K562 (cell line): Measurements from ENCODE around the gene RIPOR1. TPM values are rescaled to one million over a fixed set of nuclear protein-coding genes. Genes with fewer than 3 reads are reported as not detected.
A peak's percentile ranks its signal among the peaks of the same experiment; 100 is the strongest.

Source experiments
- ATAC-seq: fragments of 200-7000 bp; cut with Tn5 transposase; 3 replicates; pipeline ENCODE4 v1.9.1; 2020; ENCODE audit warnings: moderate library complexity
- BruUV-seq: library from RNA; stranded (reverse); fragments of 400-500 nt; replicated peaks from 2 replicates; lab custom pipeline; 2021; lab: Mats Ljungman, UMichigan
- CTCF ChIA-PET: fragments of 300-600 bp; formaldehyde crosslinking; extraction: SDS; loops from one replicate; lab custom pipeline; 2021; ENCODE audit warnings: low intra/inter-chr PET ratio; lab: Yijun Ruan, JAX
- POLR2A ChIA-PET: fragments of 300-600, 350-650 bp; sonication (Branson Sonifier 250); formaldehyde crosslinking; extraction: SDS; loops from one replicate; lab custom pipeline; 2021; ENCODE audit warnings: antibody characterized with exemption, inconsistent platforms; lab: Yijun Ruan, JAX
- DNase-seq, 4 experiments: peaks; one replicate each; pipeline versions ENCODE4 v3.0.0 to v3.0.0-alpha.2; 2011 to 2018; ENCODE audit warnings: low spot score in 3 of 4, mixed read lengths in 3 of 4; ENCODE audit errors: extremely low read depth in 1 of 4
- FAIRE-seq: peaks from 2 replicates; lab custom pipeline; 2011; peaks lifted over from hg19 to GRCh38; lab: Jason Lieb, UNC
- H2AFZ ChIP-seq: 2 replicates; pipeline ENCODE4 v1.6.0; 2011; ENCODE audit warnings: low read depth, low read length, control low read depth, inconsistent platforms
- H3K27ac ChIP-seq: fragments of 200-600 bp; 3 replicates; pipeline ENCODE4 v1.8.0; 2011; ENCODE audit warnings: low read depth, mild to moderate bottlenecking, control low read depth, inconsistent platforms, low read length, moderate library complexity, mixed read lengths; ENCODE audit errors: extremely low read depth
- H3K27me3 ChIP-seq, 2 experiments: fragments of 300-600 bp in 1 of 2; 2 replicates in 1 of 2; 3 replicates in 1 of 2; pipeline versions ENCODE4 v1.6.0 to v1.8.0; 2011; ENCODE audit warnings: inconsistent platforms in 2 of 2, low read length in 2 of 2, mild to moderate bottlenecking in 1 of 2, mixed read lengths in 1 of 2, moderate library complexity in 1 of 2; ENCODE audit not compliant: control insufficient read depth in 2 of 2, insufficient read depth in 2 of 2
- H3K36me3 ChIP-seq: fragments of 300-600 bp; 3 replicates; pipeline ENCODE4 v1.8.0; 2011; ENCODE audit warnings: mild to moderate bottlenecking, low read length, inconsistent platforms; ENCODE audit not compliant: control insufficient read depth, insufficient read depth
- H3K4me1 ChIP-seq, 2 experiments: fragments of 200-600 bp in 1 of 2; replicated peaks in 1 of 2; 2 replicates in 1 of 2; 3 replicates in 1 of 2; pipeline versions ENCODE4 v1.5.1 to v1.8.0; 2011; ENCODE audit warnings: inconsistent platforms in 2 of 2, low read length in 2 of 2, mild to moderate bottlenecking in 1 of 2, mixed read lengths in 1 of 2, moderate library complexity in 1 of 2; ENCODE audit not compliant: control insufficient read depth in 2 of 2, insufficient read depth in 2 of 2
- H3K4me2 ChIP-seq: 2 replicates; pipeline ENCODE4 v1.6.1; 2011; ENCODE audit warnings: low read length, control low read depth, inconsistent platforms, mixed read lengths; ENCODE audit not compliant: insufficient read depth
- H3K4me3 ChIP-seq: fragments of 200-600 bp; sonication (generic), shearing (Covaris generic); 2 replicates; pipeline ENCODE4 v1.5.1; 2016; ENCODE audit warnings: control low read depth, inconsistent platforms
- H3K79me2 ChIP-seq: fragments of 200-600 bp; 3 replicates; pipeline ENCODE4 v1.8.0; 2011; ENCODE audit warnings: low read length, inconsistent platforms; ENCODE audit not compliant: control insufficient read depth, insufficient read depth
- H3K9ac ChIP-seq, 2 experiments: 2 replicates each; pipeline versions ENCODE4 v1.6.0 to v1.6.1; 2011; ENCODE audit warnings: low read depth in 2 of 2, low read length in 2 of 2, control low read depth in 1 of 2, inconsistent platforms in 1 of 2, mild to moderate bottlenecking in 1 of 2, mixed read lengths in 1 of 2; ENCODE audit not compliant: insufficient read depth in 1 of 2
- H3K9me1 ChIP-seq: one replicate; pipeline ENCODE4 v1.6.0; 2011; ENCODE audit warnings: inconsistent platforms, mild to moderate bottlenecking, low read length, moderate library complexity; ENCODE audit not compliant: control insufficient read depth, insufficient read depth
- H3K9me3 ChIP-seq: replicated peaks from 2 replicates; pipeline ENCODE4 v1.5.1; 2011; ENCODE audit warnings: low read depth, low read length, inconsistent platforms; ENCODE audit not compliant: control insufficient read depth, insufficient read depth
- H4K20me1 ChIP-seq: replicated peaks from 2 replicates; pipeline ENCODE4 v1.6.1; 2011; ENCODE audit warnings: low read length, inconsistent platforms, mixed read lengths; ENCODE audit not compliant: control insufficient read depth, insufficient read depth
- ARID2 ChIP-seq: fragments of 450-650 bp; IDR thresholded peaks from 2 replicates; pipeline ENCODE4 v1.6.1; 2017; ENCODE audit warnings: antibody characterized with exemption, mild to moderate bottlenecking
- FOSL1 ChIP-seq: fragments of 200-800 bp; sonication (Bioruptor generic); conservative IDR thresholded peaks from 2 replicates; pipeline ENCODE4 v1.6.1; 2016; ENCODE audit warnings: missing genetic modification characterization, missing compliant biosample characterization
- MTF1 ChIP-seq: fragments of 250-450 bp; sonication (Bioruptor Pico); IDR thresholded peaks from 2 replicates; pipeline ENCODE4 v1.9.0; 2021; ENCODE audit warnings: moderate library complexity, mild to moderate bottlenecking, inconsistent platforms, borderline replicate concordance
- ZBTB7A ChIP-seq: IDR thresholded peaks from 2 replicates; pipeline ENCODE4 v1.6.1; 2011; ENCODE audit warnings: low read depth, mild to moderate bottlenecking, low read length, moderate library complexity, borderline replicate concordance; ENCODE audit not compliant: control insufficient read depth
- WGBS: fragments of 100-300 bp; shearing (Covaris generic); methylation state at CpG from one replicate; pipeline ENCODE4 v1.1.6; 2016; ENCODE audit warnings: low coverage, mixed read lengths; ENCODE audit not compliant: insufficient coverage; ENCODE audit errors: missing lambda C conversion rate; 5-methylcytosine and 5-hydroxymethylcytosine counted together
- in situ Hi-C: fragments of 300-500 bp; cut with MboI; formaldehyde crosslinking; loops from 4 replicates; pipeline ENCODE4 v1.15.0; 2018; ENCODE audit warnings: inconsistent platforms, mixed read lengths
- intact Hi-C: fragments of 100-400 bp; cut with micrococcal nuclease; formaldehyde crosslinking; loops from 2 replicates; pipeline ENCODE4 v1.14.2; 2022
- polyA plus RNA-seq, 8 experiments: library from polyadenylated mRNA; depleted of rRNA in 4 of 8; stranded (reverse) in 5 of 8; unstranded in 3 of 8; fragments of >200 nt; fragmentation: Nextera tagmentation in 2 of 8; fragmentation: Illumina TruSeq in 1 of 8; extraction: Ambion mirVana in 2 of 8; extraction: Trizol in 1 of 8; gene quantifications; 2 replicates each; pipeline versions ENCODE4 v1.2.1 to v1.2.3, GENCODE V29; 2011 to 2014; ENCODE audit warnings: inconsistent platforms in 1 of 8, missing spikeins in 1 of 8
- total RNA-seq, 7 experiments: library from RNA; depleted of rRNA in 6 of 7; stranded (reverse); fragments of >200 nt in 6 of 7; fragmentation: Illumina TruSeq in 2 of 7; extraction: Trizol in 2 of 7; gene quantifications; 2 replicates each; pipeline versions ENCODE4 v1.2.1 to v1.2.3, GENCODE V29; 2011 to 2021; ENCODE audit warnings: low replicate concordance in 1 of 7
- TF ChIP-seq, protein P1 (sequence below): sonication (generic); IDR thresholded peaks from 2 replicates; pipeline ENCODE4 v1.6.1; 2016
- TF ChIP-seq, protein P2 (sequence below): fragments of 250-450 bp; sonication (Bioruptor Pico); IDR thresholded peaks from 2 replicates; pipeline ENCODE4 v1.5.0; 2021

Gene RIPOR1
- total and polyA plus RNA-seq, 9 of the 15 experiments (the other 6 are each of a cell fraction or from before 2014, with no cell fraction given): 0.36 to 31.1 (median 3.0) TPM

DNA sequence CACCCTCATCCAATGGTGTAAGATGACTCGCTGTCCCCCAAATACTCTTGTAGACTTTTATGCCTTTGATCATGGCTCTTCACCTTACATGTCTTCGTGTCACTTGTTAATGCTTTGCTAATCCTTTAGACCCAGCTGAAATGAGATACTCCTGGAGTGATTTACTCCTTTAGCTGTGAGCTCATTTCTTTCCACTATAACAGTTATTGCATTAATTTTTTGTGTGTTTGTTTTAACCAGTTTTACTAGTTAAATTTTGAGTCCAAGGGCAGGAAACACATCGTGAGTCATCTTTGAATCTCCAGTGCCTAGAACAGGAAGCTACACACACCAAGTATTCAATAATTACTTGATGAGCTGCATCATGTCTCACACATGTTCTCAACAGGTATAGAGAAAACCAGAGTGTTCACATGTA lies 27.2 kb downstream of the RIPOR1 start:
- Histone ChIP-seq H3K4me3 (no peak overlapping the region), H3K79me2 (peaks cover 6% of the 10 kb centered on the region), H3K27me3 (no peaks in the 10 kb centered on the region), H3K9me3 (no peaks in the 10 kb centered on the region), H4K20me1 (no peaks in the 10 kb centered on the region), H2AFZ (no peak overlapping the region), H3K9ac (no peak overlapping the region), H3K4me2 (no peak overlapping the region), H3K36me3 (peaks cover 4% of the 10 kb centered on the region; the same call in 1 of the 3 replicates), H3K27ac (peak overlapping the region; percentile 23; the same call in 1 of the 3 replicates), H3K4me1 (peaks cover 0 to 2% of the 10 kb centered on the region in 2 experiments; a peak in 2 of 5 replicates), H3K9me1 (no peaks in the 10 kb centered on the region)
- DNase-seq (no peak), ATAC-seq (no peak), FAIRE-seq (no peak)
- POLR2A ChIA-PET: interaction anchor here (0.7 to 2.5 kb wide), 3 partner anchors 9 to 379 kb away, joined by 3 to 8 read pairs (median 4); no protein-coding TSS in a partner anchor
- CTCF ChIA-PET: interaction anchor here (1.1 kb wide), 1 partner anchor 9 kb away, joined by 4 read pairs; no protein-coding TSS in a partner anchor
- TF ChIP-seq ARID2: no peak
- TF ChIP-seq FOSL1: 0 out of 2 replicates have a peak, but pooled peaks have one; percentile 32
- TF ChIP-seq ZBTB7A: no peak
- TF ChIP-seq, protein P1, sequence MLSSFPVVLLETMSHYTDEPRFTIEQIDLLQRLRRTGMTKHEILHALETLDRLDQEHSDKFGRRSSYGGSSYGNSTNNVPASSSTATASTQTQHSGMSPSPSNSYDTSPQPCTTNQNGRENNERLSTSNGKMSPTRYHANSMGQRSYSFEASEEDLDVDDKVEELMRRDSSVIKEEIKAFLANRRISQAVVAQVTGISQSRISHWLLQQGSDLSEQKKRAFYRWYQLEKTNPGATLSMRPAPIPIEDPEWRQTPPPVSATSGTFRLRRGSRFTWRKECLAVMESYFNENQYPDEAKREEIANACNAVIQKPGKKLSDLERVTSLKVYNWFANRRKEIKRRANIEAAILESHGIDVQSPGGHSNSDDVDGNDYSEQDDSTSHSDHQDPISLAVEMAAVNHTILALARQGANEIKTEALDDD: peak; percentile 68; the same call in 1 of the 2 replicates
- TF ChIP-seq, protein P2, sequence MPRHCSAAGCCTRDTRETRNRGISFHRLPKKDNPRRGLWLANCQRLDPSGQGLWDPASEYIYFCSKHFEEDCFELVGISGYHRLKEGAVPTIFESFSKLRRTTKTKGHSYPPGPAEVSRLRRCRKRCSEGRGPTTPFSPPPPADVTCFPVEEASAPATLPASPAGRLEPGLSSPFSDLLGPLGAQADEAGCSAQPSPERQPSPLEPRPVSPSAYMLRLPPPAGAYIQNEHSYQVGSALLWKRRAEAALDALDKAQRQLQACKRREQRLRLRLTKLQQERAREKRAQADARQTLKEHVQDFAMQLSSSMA (CRISPR knock-in tag): no peak
- no peak for TF ChIP-seq MTF1 (CRISPR knock-in tag)
- in situ Hi-C loops: no loop called here
- no TSS peak for BruUV-seq
- intact Hi-C loops: no loop called here
- WGBS: 43% methylated on average over 3 of the region's 3 CpGs
